Vagina (tissue), 2 donors: ENCODE measurements around the gene TNFRSF13B.

Source experiments
- CTCF ChIP-seq, 3 experiments: fragments of 450-650 bp in 2 of 3; fragments of 200-600 bp in 1 of 3; sonication (generic) in 1 of 3; IDR thresholded peaks; one replicate each; pipeline ENCODE4 v1.5.1; 2017 to 2019; ENCODE audit warnings: antibody characterized with exemption in 3 of 3, mild to moderate bottlenecking in 2 of 3, moderate library complexity in 2 of 3
- POLR2A ChIP-seq, 2 donors: fragments of 450-650 bp; IDR thresholded peaks; one replicate each; pipeline ENCODE4 v1.6.1; 2017; ENCODE audit warnings: antibody characterized with exemption in 2 of 2, mild to moderate bottlenecking in 2 of 2, moderate library complexity in 2 of 2
- POLR2AphosphoS5 ChIP-seq, 2 donors: sonication (generic); formaldehyde crosslinking; IDR thresholded peaks; one replicate each; pipeline ENCODE4 v1.9.0; 2017; ENCODE audit warnings: antibody characterized with exemption in 2 of 2, mild to moderate bottlenecking in 2 of 2, low read depth in 1 of 2; ENCODE audit not compliant: insufficient read depth in 1 of 2

DNA sequence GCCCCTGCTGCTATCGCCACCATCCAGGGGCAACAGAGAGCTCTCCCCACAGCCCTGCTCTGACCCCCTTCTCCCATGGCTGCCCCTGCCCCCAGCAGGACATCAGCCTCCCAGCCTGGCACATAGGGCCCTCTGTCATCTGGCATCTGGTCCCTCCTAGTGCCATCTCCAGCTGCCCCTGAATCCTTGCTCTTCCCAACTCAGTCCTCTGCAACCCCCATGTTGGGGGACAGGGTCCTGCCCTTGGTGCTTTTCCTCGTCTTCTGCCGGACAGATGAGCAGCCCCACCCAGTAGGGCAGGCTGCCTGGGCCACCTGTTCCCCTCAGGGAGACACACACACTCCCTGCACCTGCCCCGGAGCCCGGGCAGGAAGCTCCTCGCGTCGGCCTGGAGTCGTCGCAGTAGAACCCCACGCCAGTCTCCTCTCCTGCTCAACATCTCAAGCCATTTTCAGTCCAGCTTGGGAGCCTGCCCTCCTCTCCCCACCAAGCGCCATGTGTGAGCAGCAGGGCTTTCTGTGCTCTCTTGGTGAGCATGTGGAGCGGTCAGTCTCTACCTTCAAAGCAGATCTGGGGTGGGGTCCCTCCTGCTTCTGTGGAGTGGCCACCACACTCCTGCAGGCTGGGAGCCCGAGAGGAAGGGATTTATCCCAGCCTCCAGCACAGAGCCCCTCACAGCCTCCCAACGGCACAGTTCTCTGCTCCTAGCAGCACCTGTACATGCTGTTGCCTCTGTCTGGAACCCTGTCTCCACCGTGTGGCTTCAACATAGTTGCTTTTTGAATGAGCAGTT, 28.2 kb downstream of the TNFRSF13B start:
- TF ChIP-seq CTCF (IDR thresholded peaks at IDR 0.05) (no peak), POLR2A (IDR thresholded peaks at IDR 0.05) (no peak), POLR2AphosphoS5 (IDR thresholded peaks at IDR 0.05; ENCODE audit: insufficient read depth in 1 of 2, low read depth in 1 of 2) (no peak)
